SJCRH30 (cell line): ENCODE results near the gene OBI1. TPM values are rescaled to one million over a fixed set of nuclear protein-coding genes. Genes with fewer than 3 reads are reported as not detected.

ENCODE experiments used
- DNase-seq, 2 experiments: peaks; one replicate each; pipeline ENCODE4 v3.0.0-alpha.2; 2015 to 2020
- H3K27ac ChIP-seq: fragments of 250-450 bp; sonication (Bioruptor Pico); 2 replicates; pipeline ENCODE4 v1.5.1; 2020; ENCODE audit warnings: mild to moderate bottlenecking, moderate library complexity
- H3K27me3 ChIP-seq: fragments of 250-450 bp; sonication (Bioruptor Pico); 2 replicates; pipeline ENCODE4 v1.5.1; 2020; ENCODE audit warnings: mild to moderate bottlenecking, moderate library complexity
- H3K36me3 ChIP-seq: fragments of 250-450 bp; sonication (Bioruptor Pico); 2 replicates; pipeline ENCODE4 v1.5.1; 2020; ENCODE audit warnings: mild to moderate bottlenecking, moderate library complexity
- H3K4me1 ChIP-seq: fragments of 250-450 bp; sonication (Bioruptor Pico); 2 replicates; pipeline ENCODE4 v1.5.1; 2020; ENCODE audit warnings: mild to moderate bottlenecking, moderate library complexity
- H3K4me3 ChIP-seq: fragments of 250-450 bp; sonication (Bioruptor Pico); 2 replicates; pipeline ENCODE4 v1.5.1; 2020; ENCODE audit warnings: mild to moderate bottlenecking, moderate library complexity
- H3K9me3 ChIP-seq: fragments of 250-450 bp; sonication (Bioruptor Pico); replicated peaks from 2 replicates; pipeline ENCODE4 v1.5.1; 2020; ENCODE audit warnings: mild to moderate bottlenecking, moderate library complexity
- total RNA-seq: library from RNA; depleted of rRNA; stranded (reverse); fragments of >200 nt; shearing (Covaris generic); gene quantifications from 2 replicates; pipeline ENCODE4 v1.2.3, GENCODE V29; 2014; rRNA removed

The OBI1 gene
- total RNA-seq, result 66.8 and 73.3 TPM in 2 replicates

- peaks cover 4% of the 10 kb centered on the region; the same call in 1 of the 2 replicates for H3K4me1 ChIP-seq
- peak within 1 kb of the TSS; percentile 74 for H3K4me3 ChIP-seq
- 0 out of 2 replicates have a peak, but pooled peaks cover 4% of the 10 kb centered on the region for H3K9me3 ChIP-seq
- peaks cover 22% of the 10 kb centered on the region for H3K36me3 ChIP-seq
- DNase-seq, result peak; percentile 92 to 93
- H3K27ac ChIP-seq, result peak within 1 kb of the TSS; percentile 91
- H3K27me3 ChIP-seq, result no peaks in the 10 kb centered on the region
Measured at GRCh38 chr13:78658630-78659449, at the start of gene OBI1. Gene OBI1 (minus strand): TSS chr13:78659155. CDS start chr13:78659120, 35 bp downstream.

- Histone ChIP-seq H3K27ac (no peak overlapping the region), H3K27me3 (no peaks in the 10 kb centered on the region), H3K4me3 (no peak overlapping the region), H3K4me1 (peaks cover 18% of the 10 kb centered on the region), H3K36me3 (no peaks in the 10 kb centered on the region), H3K9me3 (peaks cover 4% of the 10 kb centered on the region; the same call in 1 of the 2 replicates)
- no peak for DNase-seq
Measured at GRCh38 chr13:78701383-78701782, 42.4 kb upstream of the OBI1 start.

- H3K27ac ChIP-seq, result no peak overlapping the region
- no peaks in the 10 kb centered on the region for H3K27me3 ChIP-seq
- H3K4me1 ChIP-seq, result peaks cover 18% of the 10 kb centered on the region
- H3K4me3 ChIP-seq, result no peak overlapping the region
- H3K9me3 ChIP-seq, result peaks cover 4% of the 10 kb centered on the region; the same call in 1 of the 2 replicates
- peak in 1 of 2 experiments; percentile 68 for DNase-seq
- H3K36me3 ChIP-seq, result no peaks in the 10 kb centered on the region
Measured at GRCh38 chr13:78700121-78700910, 41.4 kb upstream of the OBI1 start.

GRCh38 chr13:78689011-78689410 is 30.1 kb upstream of the OBI1 start:
- no peaks in the 10 kb centered on the region for H3K27me3 ChIP-seq
- no peak overlapping the region for H3K4me3 ChIP-seq
- peaks cover 3% of the 10 kb centered on the region; the same call in 1 of the 2 replicates for H3K9me3 ChIP-seq
- no peaks in the 10 kb centered on the region for H3K4me1 ChIP-seq
- H3K27ac ChIP-seq, result no peak overlapping the region
- H3K36me3 ChIP-seq, result no peaks in the 10 kb centered on the region
- peak in 1 of 2 experiments; percentile 17 for DNase-seq

GRCh38 chr13:78686461-78686860 is 27.5 kb upstream of the OBI1 start:
- H3K9me3 ChIP-seq, result peaks cover 3% of the 10 kb centered on the region; the same call in 1 of the 2 replicates
- no peaks in the 10 kb centered on the region for H3K36me3 ChIP-seq
- H3K27ac ChIP-seq, result no peak overlapping the region
- no peak for DNase-seq
- no peaks in the 10 kb centered on the region for H3K4me1 ChIP-seq
- no peak overlapping the region for H3K4me3 ChIP-seq
- no peaks in the 10 kb centered on the region for H3K27me3 ChIP-seq

GRCh38 chr13:78680576-78681350 is 21.8 kb upstream of the OBI1 start:
- Histone ChIP-seq H3K9me3 (peaks cover 3% of the 10 kb centered on the region; the same call in 1 of the 2 replicates), H3K27me3 (no peaks in the 10 kb centered on the region), H3K27ac (peak overlapping the region; percentile 11; the same call in 1 of the 2 replicates), H3K4me3 (no peak overlapping the region), H3K4me1 (peaks cover 29% of the 10 kb centered on the region), H3K36me3 (no peaks in the 10 kb centered on the region)
- DNase-seq, result no peak

GRCh38 chr13:78680115-78680561 is 21.2 kb upstream of the OBI1 start:
- Histone ChIP-seq H3K27me3 (no peaks in the 10 kb centered on the region), H3K27ac (peak overlapping the region; percentile 11; the same call in 1 of the 2 replicates), H3K36me3 (no peaks in the 10 kb centered on the region), H3K4me3 (no peak overlapping the region), H3K9me3 (peaks cover 3% of the 10 kb centered on the region; the same call in 1 of the 2 replicates), H3K4me1 (peaks cover 33% of the 10 kb centered on the region)
- DNase-seq, result peak; percentile 14 to 42

GRCh38 chr13:78679329-78679728 is 20.4 kb upstream of the OBI1 start:
- H3K36me3 ChIP-seq, result no peaks in the 10 kb centered on the region
- no peaks in the 10 kb centered on the region; the same call in 1 of the 2 replicates for H3K9me3 ChIP-seq
- peak; percentile 23 to 32 for DNase-seq
- peaks cover 34% of the 10 kb centered on the region for H3K4me1 ChIP-seq
- no peaks in the 10 kb centered on the region for H3K27me3 ChIP-seq
- H3K27ac ChIP-seq, result peak overlapping the region; percentile 11; the same call in 1 of the 2 replicates
- H3K4me3 ChIP-seq, result no peak overlapping the region

- Histone ChIP-seq H3K9me3 (no peaks in the 10 kb centered on the region), H3K27me3 (no peaks in the 10 kb centered on the region), H3K36me3 (no peaks in the 10 kb centered on the region), H3K27ac (no peak overlapping the region), H3K4me1 (peaks cover 23% of the 10 kb centered on the region), H3K4me3 (no peak overlapping the region)
- peak in 1 of 2 experiments; percentile 31 for DNase-seq
Measured at GRCh38 chr13:78675112-78675511, 16.2 kb upstream of the OBI1 start.

- no peaks in the 10 kb centered on the region for H3K36me3 ChIP-seq
- no peak for DNase-seq
Measured at GRCh38 chr13:78674638-78675037, 15.7 kb upstream of the OBI1 start.

GRCh38 chr13:78662467-78662866 is 3.5 kb upstream of the OBI1 start:
- H3K27me3 ChIP-seq, result no peaks in the 10 kb centered on the region
- 0 out of 2 replicates have a peak, but pooled peaks cover 4% of the 10 kb centered on the region for H3K9me3 ChIP-seq
- H3K4me1 ChIP-seq, result peaks cover 2% of the 10 kb centered on the region; the same call in 1 of the 2 replicates
- no peak overlapping the region for H3K27ac ChIP-seq
- no peak for DNase-seq
- H3K36me3 ChIP-seq, result no peaks in the 10 kb centered on the region
- no peak overlapping the region for H3K4me3 ChIP-seq

More at GRCh38 chr13:78674638-78675037, 15.7 kb upstream of the OBI1 start:
- H3K4me3 ChIP-seq, result no peak overlapping the region
- no peaks in the 10 kb centered on the region for H3K9me3 ChIP-seq
- H3K27me3 ChIP-seq, result no peaks in the 10 kb centered on the region
- H3K4me1 ChIP-seq, result peaks cover 18% of the 10 kb centered on the region
- no peak overlapping the region for H3K27ac ChIP-seq

- no peaks in the 10 kb centered on the region for H3K27me3 ChIP-seq
- 0 out of 2 replicates have a peak, but pooled peaks cover 4% of the 10 kb centered on the region for H3K9me3 ChIP-seq
- H3K4me1 ChIP-seq, result peaks cover 4% of the 10 kb centered on the region; the same call in 1 of the 2 replicates
- no peak overlapping the region for H3K4me3 ChIP-seq
- DNase-seq, result no peak
- no peak overlapping the region for H3K27ac ChIP-seq
- H3K36me3 ChIP-seq, result peaks cover 10% of the 10 kb centered on the region
Measured at GRCh38 chr13:78660495-78660857, 1.5 kb upstream of the OBI1 start.

GRCh38 chr13:78659732-78660494 is 958 bp upstream of the OBI1 start:
- no peak for DNase-seq
- 0 out of 2 replicates have a peak, but pooled peaks cover 4% of the 10 kb centered on the region for H3K9me3 ChIP-seq
- H3K36me3 ChIP-seq, result peaks cover 13% of the 10 kb centered on the region
- H3K4me3 ChIP-seq, result peak overlapping the region; percentile 74
- no peaks in the 10 kb centered on the region for H3K27me3 ChIP-seq
- H3K27ac ChIP-seq, result peak overlapping the region; percentile 91; the same call in 1 of the 2 replicates
- H3K4me1 ChIP-seq, result peaks cover 4% of the 10 kb centered on the region; the same call in 1 of the 2 replicates
